GM19467 (cell line): ENCODE measurements around the gene PCNX2.

Source experiments
- ATAC-seq: cut with Tn5 transposase; IDR thresholded peaks from one replicate; pipeline ENCODE4 v1.9.1; 2021; ENCODE audit warnings: mild to moderate bottlenecking, moderate library complexity; ENCODE audit not compliant: unreplicated experiment

PCNX2 gene

DNA sequence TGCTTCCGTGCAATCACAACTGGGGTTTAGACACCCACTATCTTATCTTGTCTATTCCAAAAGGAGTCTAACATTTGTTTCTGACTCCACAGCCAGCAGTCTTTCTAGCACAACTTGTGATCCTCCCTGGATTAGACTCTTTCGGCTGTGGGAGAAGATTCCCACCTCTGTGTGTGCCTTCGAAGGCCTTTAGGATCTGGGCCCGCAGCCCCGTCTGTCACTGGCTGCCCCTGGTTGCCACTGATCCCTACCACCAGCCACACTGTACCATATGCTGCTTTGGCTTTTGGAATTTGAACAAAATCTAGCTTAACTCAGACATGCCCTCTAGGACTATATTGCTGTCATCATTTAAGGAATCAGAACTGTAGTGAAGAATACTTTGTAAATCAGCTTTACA is 327.1 kb downstream of the PCNX2 start:
- no peak for ATAC-seq

DNA sequence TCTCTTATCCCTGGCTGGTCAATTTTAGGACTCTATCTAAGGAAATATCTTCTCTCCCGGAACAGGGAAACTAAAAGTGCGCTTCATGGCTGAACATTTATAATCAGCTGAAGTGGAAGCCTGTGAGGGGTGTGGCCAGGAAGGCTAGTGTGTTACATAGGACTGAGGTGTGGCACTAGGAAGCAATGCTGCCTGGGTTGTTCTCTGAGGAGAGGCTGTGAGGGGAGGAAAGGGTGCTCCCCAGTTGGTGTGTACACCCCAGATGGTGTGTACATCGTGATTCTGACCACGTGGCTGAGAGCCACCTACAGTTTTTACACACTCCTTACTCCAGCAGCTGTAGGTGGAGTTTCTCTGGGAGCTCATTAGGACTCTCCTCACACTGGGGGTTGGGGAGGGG is 328.9 kb downstream of the PCNX2 start:
- no peak for ATAC-seq

DNA sequence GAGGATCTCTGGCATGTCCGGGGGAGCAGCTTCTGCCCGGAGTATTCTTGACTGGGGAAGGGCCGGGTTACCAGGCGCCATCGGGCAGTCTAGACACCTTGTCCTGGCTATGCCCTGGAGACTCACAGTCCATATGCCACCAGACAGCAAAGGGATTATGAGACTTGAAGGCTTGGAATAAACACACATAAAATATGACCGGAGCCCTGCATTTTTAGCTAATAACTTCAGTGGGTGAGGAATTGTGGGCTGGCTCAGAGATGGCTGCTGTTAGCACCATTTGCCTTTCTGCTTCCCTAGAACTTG is 329.7 kb downstream of the PCNX2 start:
- ATAC-seq = no peak

DNA sequence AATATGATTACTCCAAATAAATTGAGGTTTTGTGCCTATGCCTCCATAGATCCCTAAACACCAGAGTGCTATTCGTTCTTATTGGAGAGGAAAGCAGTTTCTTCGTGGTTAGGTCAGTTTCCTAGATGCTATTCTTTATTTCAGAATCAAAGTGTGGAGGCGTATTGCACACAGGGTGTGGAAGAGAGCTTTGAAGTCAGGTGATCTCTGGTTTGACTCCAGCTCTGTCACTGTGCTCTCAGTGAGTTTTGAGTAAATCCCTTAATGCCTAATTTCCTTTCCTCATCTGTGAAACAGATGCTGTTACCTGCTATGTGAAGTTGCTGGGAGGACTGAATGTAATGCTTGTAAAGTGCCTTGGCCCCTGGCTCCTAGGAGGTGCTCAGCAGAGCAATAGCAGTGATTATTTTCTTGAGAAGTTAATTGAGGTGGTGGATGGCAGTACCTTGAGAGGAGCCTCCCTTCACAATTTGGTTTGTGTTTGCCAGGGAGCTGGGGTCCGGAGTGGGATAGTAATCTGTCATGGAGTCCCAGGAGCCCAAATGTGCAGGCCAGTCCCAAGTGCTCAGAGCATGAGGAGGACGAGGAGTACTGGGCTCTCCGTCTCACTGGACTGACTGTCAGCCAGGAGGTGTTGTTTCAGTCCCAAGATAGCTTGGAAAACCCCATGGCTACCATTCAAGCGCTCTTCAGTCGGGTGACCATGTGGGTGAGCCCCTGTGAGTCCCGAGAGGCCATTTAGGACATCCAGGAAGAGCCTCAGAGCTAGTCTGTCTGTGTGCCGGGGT is 330.2 kb downstream of the PCNX2 start:
- ATAC-seq = no peak

DNA sequence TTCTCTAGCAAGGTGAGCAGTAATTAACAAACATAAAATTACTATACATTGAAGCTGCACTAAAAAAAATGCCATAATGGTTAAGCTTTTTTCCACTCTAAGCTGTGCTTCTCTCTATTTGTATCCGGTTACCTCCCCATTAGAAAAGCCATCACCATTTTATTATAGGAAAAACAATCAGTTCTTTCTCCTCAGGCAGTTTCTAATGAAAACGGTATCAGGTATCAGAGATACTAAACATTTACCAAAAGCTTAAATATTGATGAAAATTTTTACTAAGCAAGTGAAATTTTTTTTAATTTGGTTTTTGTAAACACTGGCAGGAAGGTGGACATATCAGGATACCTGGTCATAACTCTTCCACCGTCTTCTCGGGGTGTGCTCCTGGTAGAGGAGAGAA is 330.9 kb downstream of the PCNX2 start:
- no peak for ATAC-seq

DNA sequence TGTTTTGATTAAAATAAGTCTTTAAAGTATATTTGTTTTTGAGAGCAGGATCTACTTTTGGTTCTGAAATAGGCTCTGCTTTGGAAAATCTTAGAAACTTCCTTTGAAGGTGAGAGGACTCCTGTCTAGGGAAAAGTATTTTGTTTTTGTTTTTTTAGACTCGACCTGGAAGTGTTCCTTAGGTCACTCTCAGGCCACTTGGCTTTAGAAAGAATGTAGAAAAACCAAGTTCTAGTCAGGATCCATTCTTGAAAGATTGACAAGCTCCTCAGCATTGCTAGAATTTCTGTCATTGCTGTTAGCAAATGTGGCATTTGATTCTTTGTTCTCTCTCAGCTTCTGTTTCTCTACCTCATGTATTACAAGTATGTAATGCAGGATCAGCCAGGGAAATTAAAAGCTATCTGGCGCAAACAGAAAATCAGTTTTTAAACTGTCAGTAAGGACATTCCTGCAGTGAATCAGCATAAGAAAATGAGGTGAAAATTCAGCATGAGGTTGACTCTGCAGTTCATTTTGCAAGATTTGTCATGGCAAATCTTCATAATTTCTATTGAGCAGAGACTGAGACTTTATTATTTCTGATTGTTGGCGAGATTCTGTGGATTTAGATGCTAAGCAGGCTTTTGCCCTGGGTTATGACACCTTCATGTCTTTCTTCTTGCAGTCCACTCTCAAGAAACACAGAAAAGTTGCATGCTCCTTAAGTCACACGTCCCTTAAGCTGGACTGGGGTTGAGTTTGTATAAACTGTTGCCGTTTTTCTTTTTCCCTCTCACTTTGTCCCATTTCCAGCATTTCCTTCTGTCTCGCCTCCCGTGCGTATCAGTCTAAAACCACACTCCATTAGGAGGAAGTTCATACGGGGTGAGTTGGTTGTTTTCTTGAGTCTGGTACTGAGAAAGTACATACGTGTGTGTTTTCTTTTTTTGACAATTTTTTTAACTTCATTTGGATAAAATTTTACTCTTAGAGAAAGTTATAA is 332.5 kb downstream of the PCNX2 start:
- no peak for ATAC-seq

DNA sequence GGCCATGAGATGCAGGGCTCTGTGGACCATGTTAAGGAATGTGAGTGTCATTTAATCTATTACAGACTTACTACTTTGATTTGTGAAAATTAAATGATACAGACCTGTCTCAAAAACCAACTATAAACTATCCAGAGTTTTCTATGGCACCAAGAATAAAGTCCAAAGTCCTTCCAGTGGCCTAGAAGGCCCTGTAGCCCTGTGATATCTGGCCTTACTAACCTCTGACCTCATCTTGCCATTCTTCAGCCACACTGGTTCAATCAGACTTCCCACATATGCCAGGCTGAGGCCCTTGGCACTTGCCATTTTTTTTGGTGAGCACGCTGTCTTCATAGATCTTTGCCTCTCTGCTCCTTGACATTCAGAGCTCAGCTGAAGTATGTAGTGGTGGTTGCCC is 337.5 kb downstream of the PCNX2 start:
- ATAC-seq = no peak

DNA sequence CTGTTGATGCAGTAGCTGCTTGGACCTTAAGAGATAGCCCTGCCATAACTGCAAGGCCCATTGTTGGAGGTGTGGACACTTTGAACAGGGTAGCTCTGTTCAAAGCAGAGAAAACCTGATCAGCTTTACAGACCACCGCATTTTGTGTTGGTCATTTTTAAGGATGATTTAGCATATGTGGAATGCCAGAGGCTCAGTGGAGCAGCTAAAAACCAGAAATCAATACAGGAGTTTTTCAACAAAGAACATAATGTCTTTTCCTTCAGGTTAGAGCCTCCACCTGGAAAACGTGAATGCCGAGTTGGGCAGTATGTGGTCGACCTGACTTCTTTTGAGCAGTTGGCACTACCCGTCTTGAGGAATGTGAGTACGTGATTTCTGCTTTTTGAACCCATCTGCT is 339.4 kb downstream of the PCNX2 start:
- ATAC-seq = no peak

DNA sequence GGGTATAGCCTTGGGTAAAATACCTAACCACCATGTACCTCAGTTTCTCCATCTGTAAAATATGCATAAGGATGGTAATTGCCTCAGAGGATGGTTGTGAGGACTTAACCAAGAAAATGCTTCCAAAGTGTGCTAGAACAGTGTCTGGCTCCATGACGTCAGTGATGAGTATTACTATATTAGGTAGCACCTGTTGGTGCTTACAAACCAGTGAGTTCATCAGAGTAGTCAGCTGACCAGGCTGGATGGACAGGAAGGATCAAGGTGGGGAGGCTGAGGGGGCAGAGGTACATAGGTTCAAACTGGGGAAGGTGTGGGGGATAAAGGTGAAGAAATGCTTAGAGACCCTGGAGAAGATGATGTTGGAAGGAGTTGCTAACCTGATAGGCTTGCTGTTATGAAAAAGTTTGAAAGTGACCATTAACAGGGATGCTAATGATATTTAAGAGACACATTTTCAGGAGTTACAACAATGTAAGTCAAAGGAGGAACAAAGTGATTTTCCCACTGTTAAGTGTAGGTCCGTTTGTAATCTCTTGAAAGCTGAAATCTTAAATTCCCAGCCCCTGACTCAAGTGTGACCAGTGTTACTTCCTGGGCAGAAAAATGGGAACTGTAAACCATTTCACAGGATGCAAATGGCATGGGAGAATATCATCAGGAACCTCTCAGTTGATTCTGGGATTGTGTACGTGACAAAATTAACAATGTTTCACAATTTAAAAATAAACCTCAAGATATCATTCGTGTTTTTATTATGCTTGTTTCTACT is 340.7 kb downstream of the PCNX2 start:
- ATAC-seq = no peak

DNA sequence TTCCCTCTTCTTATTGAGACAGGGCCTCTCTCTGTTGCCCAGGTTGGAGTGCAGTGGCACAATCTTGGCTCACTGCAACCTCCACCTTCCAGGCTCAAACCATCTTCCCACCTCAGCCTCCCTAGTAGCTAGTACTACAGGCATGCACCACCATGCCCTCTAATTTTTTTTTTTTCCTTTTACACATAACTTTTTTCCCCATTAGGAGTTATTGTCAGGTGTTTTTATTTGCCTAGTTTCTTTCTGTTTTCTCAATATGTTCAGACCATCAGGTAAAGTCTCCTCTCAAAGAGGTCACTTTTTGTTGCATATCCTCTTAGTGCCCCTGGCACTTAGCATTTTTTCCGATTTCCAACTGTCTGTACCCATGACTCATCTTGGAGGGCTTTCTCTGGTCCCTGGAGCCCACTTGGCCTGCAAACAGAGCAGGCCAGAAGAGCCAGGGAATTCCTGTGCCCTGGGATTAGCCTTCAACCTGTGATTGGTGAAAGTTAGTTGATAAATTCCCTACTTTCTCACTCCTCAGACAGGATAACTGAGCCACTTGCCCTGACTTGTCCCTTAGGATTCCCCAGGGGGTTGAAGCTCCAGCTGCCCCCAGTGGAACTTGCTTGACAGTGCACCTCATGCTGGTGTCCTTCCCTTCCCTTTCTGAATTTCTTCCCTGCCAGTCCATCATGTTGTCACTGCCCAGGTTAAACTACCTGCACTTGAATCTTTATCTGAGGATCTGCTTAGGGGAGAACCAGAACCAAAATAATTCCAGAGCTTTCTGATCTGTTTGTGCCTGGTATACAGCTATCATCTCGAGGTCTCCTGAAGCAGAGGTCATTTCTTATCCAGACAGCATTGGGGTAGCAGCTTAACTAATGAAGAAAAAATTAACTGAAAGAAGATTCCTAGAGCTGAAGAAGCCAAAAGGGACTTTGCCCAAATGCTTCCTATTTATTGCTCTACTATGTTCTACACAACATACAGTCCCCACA is 342.7 kb downstream of the PCNX2 start:
- ATAC-seq = no peak

DNA sequence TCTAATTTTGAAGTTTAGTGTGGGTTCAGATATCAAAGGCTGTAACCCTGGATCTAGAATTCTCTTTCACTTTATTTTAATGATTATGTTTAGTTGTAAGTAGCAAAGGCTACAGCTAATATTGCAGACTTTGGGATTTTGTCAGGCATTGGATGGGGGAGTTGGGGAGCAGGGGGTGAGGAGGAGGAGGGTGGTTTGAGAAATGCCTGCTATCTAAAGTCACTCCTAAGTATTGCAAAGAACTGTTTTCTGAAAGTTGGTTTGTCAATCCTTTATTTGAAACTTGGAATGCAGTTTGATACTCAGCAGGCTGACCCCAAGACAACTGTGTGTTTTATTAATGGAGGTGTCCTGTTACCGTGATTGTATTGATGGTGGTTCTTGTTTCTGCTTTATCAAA is 343.9 kb downstream of the PCNX2 start:
- ATAC-seq = no peak

DNA sequence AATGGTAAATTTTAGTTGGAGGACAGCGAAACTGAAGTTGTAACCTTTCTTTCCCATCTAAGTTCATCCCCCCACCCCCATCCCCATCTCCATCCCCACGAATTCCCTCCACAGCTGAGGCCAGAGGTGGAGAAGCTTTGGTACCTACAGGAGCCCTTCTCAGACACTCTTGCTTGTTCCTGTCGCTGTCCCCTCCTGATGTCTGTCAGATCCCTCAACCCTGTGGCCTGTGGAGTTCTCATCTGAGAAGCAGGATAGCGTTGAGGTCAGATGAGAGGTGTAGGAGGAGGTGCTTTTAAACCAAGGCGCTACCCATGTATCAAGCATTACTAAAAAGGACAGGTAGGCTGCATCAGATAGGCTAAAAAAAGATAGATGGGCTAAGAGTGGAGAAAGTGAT is 344.3 kb downstream of the PCNX2 start:
- ATAC-seq = no peak

DNA sequence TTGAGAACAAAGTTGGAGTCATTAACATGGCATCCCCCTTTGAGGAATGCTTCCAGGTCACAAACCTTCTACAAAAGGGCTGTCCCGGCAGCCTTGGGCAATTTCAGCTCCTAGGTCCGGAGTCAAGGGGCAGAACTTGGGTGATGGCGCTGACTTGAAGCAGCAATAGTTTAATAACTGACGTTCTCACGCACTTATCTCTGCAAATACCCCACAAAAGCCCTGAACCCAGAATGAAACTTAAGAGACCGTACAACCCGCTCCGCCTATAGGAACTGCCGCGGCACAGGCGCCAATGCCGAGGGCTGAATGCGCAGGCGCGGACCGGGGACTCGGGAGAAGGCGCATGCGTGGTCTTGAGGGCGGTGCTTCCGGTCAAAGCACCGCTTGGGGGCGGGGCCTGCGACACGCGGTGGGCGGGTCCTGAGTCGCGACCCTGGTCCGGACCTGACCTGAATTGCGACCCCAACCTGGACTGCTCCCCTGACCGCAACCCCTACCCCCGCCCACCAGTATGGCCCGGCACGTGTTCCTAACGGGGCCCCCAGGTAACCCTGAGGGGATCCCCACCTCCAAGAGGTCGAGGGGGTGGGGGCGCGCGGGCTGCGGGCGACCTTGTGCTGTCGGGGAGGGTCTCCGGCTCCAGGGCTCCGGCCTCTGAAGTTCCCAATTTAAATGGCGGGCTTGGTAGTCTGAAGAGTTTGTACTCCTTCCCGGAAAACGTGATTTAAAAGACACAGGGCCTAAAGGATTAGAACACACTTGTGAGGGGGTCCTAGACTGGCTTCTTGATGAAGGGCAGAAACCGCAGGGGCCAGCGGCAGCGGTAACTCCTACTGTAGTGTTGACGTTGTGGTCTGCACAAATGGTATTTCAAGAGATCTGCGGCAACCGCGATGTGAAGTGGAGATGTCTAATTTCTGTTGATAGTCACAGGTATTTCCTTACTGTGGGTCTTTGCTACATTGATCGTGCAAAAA is 345.0 kb downstream of the PCNX2 start, which contains the start of gene NTPCR:
Gene NTPCR, plus strand, starts transcription at position 415 of the 980 bp plus-strand sequence. Its CDS starts 100 bp downstream, at position 515.
- ATAC-seq = peak; percentile 84

DNA sequence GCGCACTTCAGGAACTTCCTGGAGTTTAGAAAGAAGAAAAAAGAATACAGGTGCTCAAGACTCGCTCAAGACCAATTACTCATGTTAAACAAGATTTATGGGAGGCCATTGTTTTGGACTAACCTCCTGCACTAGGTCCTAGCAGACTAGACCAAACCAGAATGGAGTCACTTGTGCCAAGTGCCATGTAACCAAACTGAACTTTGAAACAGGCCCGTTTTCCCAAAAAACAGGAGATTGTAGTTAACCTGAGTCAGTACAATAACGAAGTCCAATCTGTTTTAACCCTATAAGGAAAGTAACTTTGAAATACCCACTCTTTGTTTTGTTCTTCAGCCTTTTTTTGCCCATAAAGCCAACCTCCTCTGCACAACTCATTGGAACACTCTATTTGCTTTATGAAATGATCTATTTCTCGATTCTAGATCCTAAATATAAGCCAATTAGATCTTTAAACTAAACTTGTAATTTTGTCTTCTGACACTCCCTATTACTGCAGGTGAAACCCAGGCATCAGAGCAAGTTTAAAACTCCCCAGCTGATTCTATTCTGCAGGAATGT is 345.8 kb downstream of the PCNX2 start:
- ATAC-seq = no peak

DNA sequence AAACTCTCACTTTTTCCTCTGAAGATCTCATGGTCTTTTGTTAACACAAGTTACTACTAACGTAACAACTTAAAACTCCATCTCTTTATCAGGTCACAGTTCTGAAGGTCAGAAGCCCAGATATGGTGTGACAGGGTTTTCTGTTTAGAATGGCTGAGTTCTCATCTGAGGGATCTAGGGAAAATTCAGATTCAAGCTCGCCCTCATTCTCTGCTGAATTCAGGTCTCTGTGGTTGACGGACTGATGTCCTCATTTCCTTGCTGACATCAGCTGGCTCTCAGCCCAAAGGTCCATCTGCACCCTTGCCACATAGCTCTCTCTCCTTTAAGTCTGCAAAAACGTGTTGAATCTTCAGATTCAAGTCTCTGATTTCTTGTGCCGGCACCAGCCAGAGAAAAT is 351.2 kb downstream of the PCNX2 start:
- no peak for ATAC-seq

DNA sequence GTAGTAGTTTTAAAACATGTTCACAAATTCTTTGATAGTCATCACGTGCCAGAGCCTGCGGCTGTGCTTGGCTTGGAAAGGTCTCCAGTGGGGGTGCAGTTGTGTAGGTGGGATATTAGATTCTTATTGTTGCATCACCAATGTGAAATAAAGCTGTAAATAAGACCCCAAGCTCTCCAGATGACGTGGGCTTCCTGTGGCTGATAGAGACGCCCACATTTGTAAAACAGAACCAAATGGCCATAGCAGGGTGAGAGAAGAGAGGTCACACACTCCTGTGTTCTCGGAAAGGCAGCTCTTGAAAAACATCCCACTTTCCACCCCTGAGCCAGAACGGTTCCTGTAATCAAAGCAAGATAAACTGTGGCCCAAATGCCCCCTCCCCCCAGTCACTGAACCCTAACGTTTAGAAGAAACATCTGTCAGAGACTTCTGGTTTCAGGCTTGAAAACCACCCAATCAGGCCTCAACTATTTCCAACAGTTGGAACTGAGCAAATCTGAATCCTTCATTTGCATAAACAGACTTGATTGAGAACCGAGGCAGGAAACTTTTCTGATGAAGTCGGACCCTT is 351.8 kb downstream of the PCNX2 start:
- no peak for ATAC-seq

DNA sequence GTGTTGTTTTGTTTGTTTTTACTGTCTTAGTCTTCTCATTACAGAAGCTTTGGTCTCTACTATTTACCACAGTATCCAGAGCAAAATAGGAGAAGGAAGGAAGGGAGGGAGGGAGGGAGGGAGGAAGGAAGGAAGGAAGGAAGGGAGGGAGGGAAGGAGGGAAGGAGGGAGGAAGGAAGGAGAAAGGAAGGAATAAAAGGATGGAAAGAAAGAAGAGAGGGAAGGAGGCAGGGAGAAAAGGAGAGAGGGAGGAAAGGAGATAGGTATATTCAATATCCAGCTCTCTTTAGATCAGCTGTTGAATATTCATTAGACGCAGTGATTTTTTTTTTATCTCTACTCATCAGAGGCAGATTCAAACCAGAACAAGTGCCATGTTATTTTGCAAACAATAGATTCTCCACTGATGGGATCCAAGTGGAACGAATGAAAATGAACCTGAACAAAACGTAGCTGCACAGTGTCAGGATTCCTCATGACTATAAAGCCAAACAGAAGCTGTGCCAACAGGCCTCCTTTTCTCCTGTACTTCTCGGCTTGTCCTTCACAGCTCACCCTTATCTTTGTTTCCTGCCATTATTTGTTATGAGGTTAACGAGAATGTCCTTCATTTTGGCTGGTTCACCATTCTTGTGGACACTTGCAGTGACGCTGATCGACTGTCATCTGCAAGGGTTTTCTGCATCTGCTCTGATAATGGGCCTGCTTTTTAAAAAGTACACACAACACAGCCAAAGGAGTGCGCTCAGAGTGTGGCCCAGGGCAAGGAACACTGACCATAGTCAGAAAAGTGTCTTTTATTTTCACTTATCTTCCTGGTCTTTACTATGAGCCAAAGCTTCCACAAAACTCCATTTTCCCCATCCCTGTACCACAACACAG is 352.9 kb downstream of the PCNX2 start:
- ATAC-seq = no peak
